Natural killer cell (primary cell): Measurements from ENCODE around the gene NAE1. TPM values are rescaled to one million over a fixed set of nuclear protein-coding genes. Genes with fewer than 3 reads are reported as not detected.

Experiments used
- ATAC-seq, 3 donors: fragments of 150-1000 bp in 2 of 3; fragments of 200-7000 bp in 1 of 3; cut with Tn5 transposase; 1 replicate in 1 of 3; 2 replicates in 2 of 3; pipeline ENCODE4 v1.10.0; 2021; ENCODE audit warnings: mild to moderate bottlenecking in 2 of 3, moderate library complexity in 2 of 3
- DNase-seq, 2 donors: peaks; one replicate each; pipeline versions ENCODE4 v3.0.0 to v3.0.0-alpha.2; 2013 to 2021; ENCODE audit warnings: mixed read lengths in 1 of 2
- H3K27ac ChIP-seq: one replicate; pipeline ENCODE4 v1.5.1; 2013; ENCODE audit warnings: mild to moderate bottlenecking, low read length
- H3K27me3 ChIP-seq: one replicate; pipeline ENCODE4 v1.6.1; 2013; ENCODE audit warnings: low read length; ENCODE audit not compliant: control insufficient read depth, insufficient read depth
- H3K36me3 ChIP-seq: one replicate; pipeline ENCODE4 v1.6.1; 2013; ENCODE audit warnings: low read length; ENCODE audit not compliant: control insufficient read depth, insufficient read depth
- H3K4me1 ChIP-seq: one replicate; pipeline ENCODE4 v1.6.1; 2013; ENCODE audit warnings: low read length; ENCODE audit not compliant: control insufficient read depth, insufficient read depth
- H3K4me3 ChIP-seq: one replicate; pipeline ENCODE4 v1.5.1; 2013; ENCODE audit warnings: low read length
- H3K9me3 ChIP-seq: one replicate; pipeline ENCODE4 v1.6.1; 2013; ENCODE audit warnings: low read length; ENCODE audit not compliant: control insufficient read depth, insufficient read depth
- H3K27ac Mint-ChIP-seq, 2 donors: one replicate each; pipeline ENCODE4 v1.8.0; 2022; ENCODE audit warnings: mild to moderate bottlenecking in 2 of 2, mixed read lengths in 2 of 2, moderate library complexity in 1 of 2
- H3K27me3 Mint-ChIP-seq, 2 donors: one replicate each; pipeline ENCODE4 v1.8.0; 2022; ENCODE audit warnings: low read depth in 2 of 2, mixed read lengths in 2 of 2
- H3K36me3 Mint-ChIP-seq: one replicate; pipeline ENCODE4 v1.8.0; 2022; ENCODE audit warnings: mixed read lengths
- H3K4me1 Mint-ChIP-seq, 2 donors: one replicate each; pipeline ENCODE4 v1.8.0; 2022; ENCODE audit warnings: mixed read lengths in 2 of 2
- H3K4me3 Mint-ChIP-seq: one replicate; pipeline ENCODE4 v1.8.0; 2022; ENCODE audit warnings: mild to moderate bottlenecking, moderate library complexity, mixed read lengths
- H3K9me3 Mint-ChIP-seq, 2 donors: one replicate each; pipeline ENCODE4 v1.8.0; 2022; ENCODE audit warnings: mixed read lengths in 2 of 2
- CTCF ChIP-seq: fragments of 200-600 bp; IDR thresholded peaks from one replicate; pipeline ENCODE4 v1.8.0; 2022; ENCODE audit warnings: antibody characterized with exemption
- WGBS: methylation state at CpG from one replicate; pipeline ENCODE4 v1.1.7; 2013; ENCODE audit warnings: missing lambda C conversion rate; ENCODE audit not compliant: insufficient coverage; 5-methylcytosine and 5-hydroxymethylcytosine counted together
- intact Hi-C: fragments of 100-400 bp; cut with micrococcal nuclease; formaldehyde crosslinking; loops from one replicate; pipeline ENCODE4 v1.14.2; 2022
- total RNA-seq, 4 donors: library from RNA; stranded (reverse); fragments of 120-200 nt in 1 of 4; gene quantifications; one replicate each; pipeline versions ENCODE4 v1.2.3 to v1.2.4, GENCODE V29; 2013 to 2022

NAE1 gene
- total RNA-seq, 3 donors from 2014 or later (not counting 1 experiment from before 2014, with no cell fraction given): 77.3 to 97.0 (median 78.5) TPM

- H3K9me3 ChIP-seq: no peaks in the 10 kb centered on the region
- DNase-seq (peak in 1 of 2 donors; percentile 11), ATAC-seq (peak in 2 of 3 donors; percentile 54 to 70)
- H3K27ac ChIP-seq: no peak within 1 kb of the TSS
- WGBS: 3% methylated on average over 79 of the region's 79 CpGs
- H3K27me3 ChIP-seq: peaks cover 17% of the 10 kb centered on the region
- Mint-ChIP-seq H3K36me3 (no peaks in the 10 kb centered on the region), H3K4me3 (peak within 1 kb of the TSS; percentile 75), H3K27ac (no peak within 1 kb of the TSS), H3K4me1 (peaks cover 0 to 16% of the 10 kb centered on the region in 2 donors), H3K9me3 (no peaks in the 10 kb centered on the region), H3K27me3 (peaks cover 8 to 34% of the 10 kb centered on the region in 2 donors)
- no peak within 1 kb of the TSS for H3K4me3 ChIP-seq
- intact Hi-C loops: no loop called here
- H3K4me1 ChIP-seq: peaks cover 10% of the 10 kb centered on the region
- no peaks in the 10 kb centered on the region for H3K36me3 ChIP-seq
- TF ChIP-seq CTCF: no peak
Measured at GRCh38 chr16:66844342-66845079, 13.7 kb upstream of the NAE1 start, which contains the start of gene CA7. Gene CA7, plus strand, starts transcription at chr16:66844414. Its CDS starts 74 bp downstream, at chr16:66844488.

GRCh38 chr16:66844009-66844341 is 13.2 kb upstream of the NAE1 start:
- no peak for ATAC-seq
- intact Hi-C loops: no loop called here
- DNase-seq: no peak
- Mint-ChIP-seq H3K4me3 (peak overlapping the region; percentile 75), H3K9me3 (no peaks in the 10 kb centered on the region), H3K27me3 (peaks cover 8 to 37% of the 10 kb centered on the region in 2 donors), H3K4me1 (peaks cover 0 to 16% of the 10 kb centered on the region in 2 donors), H3K27ac (no peak overlapping the region), H3K36me3 (no peaks in the 10 kb centered on the region)
- WGBS: 28% methylated on average over 14 of the region's 14 CpGs
- H3K36me3 ChIP-seq: no peaks in the 10 kb centered on the region
- H3K4me3 ChIP-seq: no peak overlapping the region
- peaks cover 10% of the 10 kb centered on the region for H3K4me1 ChIP-seq
- no peaks in the 10 kb centered on the region for H3K9me3 ChIP-seq
- no peak for TF ChIP-seq CTCF
- no peak overlapping the region for H3K27ac ChIP-seq
- H3K27me3 ChIP-seq: peaks cover 17% of the 10 kb centered on the region

GRCh38 chr16:66843191-66843590 is 12.4 kb upstream of the NAE1 start:
- DNase-seq: no peak
- Mint-ChIP-seq H3K9me3 (no peaks in the 10 kb centered on the region), H3K36me3 (no peaks in the 10 kb centered on the region), H3K4me1 (peaks cover 0 to 15% of the 10 kb centered on the region in 2 donors), H3K27me3 (peaks cover 8 to 37% of the 10 kb centered on the region in 2 donors), H3K27ac (no peak overlapping the region), H3K4me3 (peak overlapping the region; percentile 75)
- no peak for ATAC-seq
- Histone ChIP-seq H3K4me3 (no peak overlapping the region), H3K36me3 (no peaks in the 10 kb centered on the region), H3K4me1 (peaks cover 10% of the 10 kb centered on the region), H3K9me3 (no peaks in the 10 kb centered on the region), H3K27me3 (peaks cover 17% of the 10 kb centered on the region), H3K27ac (no peak overlapping the region)
- 100% methylated on average over 2 of the region's 2 CpGs for WGBS
- TF ChIP-seq CTCF: no peak
- intact Hi-C loops: no loop called here
